GM21737 (cell line): ENCODE measurements around the gene SCARB2.

Experiments
- ATAC-seq: cut with Tn5 transposase; IDR thresholded peaks from one replicate; pipeline ENCODE4 v1.9.1; 2021; ENCODE audit warnings: mild to moderate bottlenecking, moderate library complexity; ENCODE audit not compliant: unreplicated experiment

Gene SCARB2

GRCh38 chr4:76199664-76200211 lies 13.9 kb downstream of the SCARB2 start:
- ATAC-seq = peak; percentile 87

- peak; percentile 41 for ATAC-seq
These were observed 15.0 kb downstream of the SCARB2 start for GRCh38 chr4:76198411-76199237.

- ATAC-seq = peak; percentile 3
These were observed 15.6 kb downstream of the SCARB2 start for GRCh38 chr4:76197971-76198410.

GRCh38 chr4:76197031-76197743 lies 16.4 kb downstream of the SCARB2 start:
- no peak for ATAC-seq

GRCh38 chr4:76196376-76196775 lies 17.2 kb downstream of the SCARB2 start:
- no peak for ATAC-seq

- no peak for ATAC-seq
These were observed 18.3 kb downstream of the SCARB2 start for GRCh38 chr4:76195326-76195725.

GRCh38 chr4:76194325-76194724 lies 19.3 kb downstream of the SCARB2 start:
- ATAC-seq = no peak

- ATAC-seq = no peak
These were observed 21.4 kb downstream of the SCARB2 start for GRCh38 chr4:76192236-76192635.

GRCh38 chr4:76188557-76188956 lies 25.1 kb downstream of the SCARB2 start:
- ATAC-seq = no peak

- ATAC-seq = no peak
These were observed 25.5 kb downstream of the SCARB2 start for GRCh38 chr4:76188149-76188548.

- no peak for ATAC-seq
These were observed 26.5 kb downstream of the SCARB2 start for GRCh38 chr4:76187152-76187551.

GRCh38 chr4:76182463-76182862 lies 31.2 kb downstream of the SCARB2 start:
- no peak for ATAC-seq

GRCh38 chr4:76179398-76180318 lies 34.0 kb downstream of the SCARB2 start:
- peak; percentile 71 for ATAC-seq

- no peak for ATAC-seq
These were observed 35.3 kb downstream of the SCARB2 start for GRCh38 chr4:76178296-76178695.

- ATAC-seq = no peak
These were observed 35.9 kb downstream of the SCARB2 start for GRCh38 chr4:76177709-76178108.

- no peak for ATAC-seq
These were observed 38.3 kb downstream of the SCARB2 start for GRCh38 chr4:76175336-76175735.

GRCh38 chr4:76174216-76174615 lies 39.4 kb downstream of the SCARB2 start:
- no peak for ATAC-seq

- no peak for ATAC-seq
These were observed 44.9 kb downstream of the SCARB2 start for GRCh38 chr4:76168688-76169087.

- no peak for ATAC-seq
These were observed 47.1 kb downstream of the SCARB2 start for GRCh38 chr4:76166480-76166879.

GRCh38 chr4:76160355-76160754 lies 53.3 kb downstream of the SCARB2 start:
- no peak for ATAC-seq

GRCh38 chr4:76156635-76157034 lies 57.0 kb downstream of the SCARB2 start:
- no peak for ATAC-seq
